Measurements from ENCODE around the gene KLHL35. TPM values are rescaled to one million over a fixed set of nuclear protein-coding genes. Genes with fewer than 3 reads are reported as not detected.

KLHL35 gene
- total RNA-seq, 1 donor from 2014 or later, result 0.77 TPM

GRCh38 chr11:75388386-75389275 is 44.4 kb downstream of the KLHL35 start:
- no peaks in the 10 kb centered on the region for H3K36me3 Mint-ChIP-seq (ENCODE audit: low read depth, unreplicated experiment)
- Histone ChIP-seq H3K4me2 (ENCODE audit: low read length) (peak overlapping the region; percentile 26), H3K4me1 (ENCODE audit: insufficient read depth, low read length) (peaks cover 4% of the 10 kb centered on the region), H3K27me3 (ENCODE audit: insufficient read depth, low read length) (peaks cover 5% of the 10 kb centered on the region), H2AFZ (ENCODE audit: low read depth, low read length) (peak overlapping the region; percentile 33), H3K9me3 (ENCODE audit: insufficient read depth, low read depth, low read length) (no peaks in the 10 kb centered on the region), H3K4me3 (ENCODE audit: insufficient read depth, low read depth, low read length) (no peak overlapping the region), H3K9ac (ENCODE audit: low read length) (no peak overlapping the region), H3K36me3 (ENCODE audit: insufficient read depth, low read length) (no peaks in the 10 kb centered on the region), H4K20me1 (ENCODE audit: insufficient read depth, low read length) (no peaks in the 10 kb centered on the region), H3K79me2 (ENCODE audit: insufficient read depth, low read length) (no peaks in the 10 kb centered on the region), H3K27ac (ENCODE audit: low read depth, low read length) (no peak overlapping the region)
- FAIRE-seq, result no peak
- TF ChIP-seq CTCF (IDR thresholded peaks at IDR 0.05; ENCODE audit: insufficient read depth, low read depth, low read length) (peak; percentile 83), EZH2 (IDR thresholded peaks at IDR 0.05; ENCODE audit: insufficient read depth, low read length) (no peak)
- H3K27me3 Mint-ChIP-seq (ENCODE audit: low read depth, unreplicated experiment), result no peaks in the 10 kb centered on the region
- H3K27ac Mint-ChIP-seq (ENCODE audit: unreplicated experiment), result no peak overlapping the region
- peak; percentile 46 for DNase-seq (ENCODE audit: low read depth)
- H3K4me3 Mint-ChIP-seq (ENCODE audit: unreplicated experiment), result no peak overlapping the region
- H3K9me3 Mint-ChIP-seq (ENCODE audit: unreplicated experiment), result no peaks in the 10 kb centered on the region
- H3K4me1 Mint-ChIP-seq (ENCODE audit: low read depth, unreplicated experiment), result peaks cover 7% of the 10 kb centered on the region

DNA sequence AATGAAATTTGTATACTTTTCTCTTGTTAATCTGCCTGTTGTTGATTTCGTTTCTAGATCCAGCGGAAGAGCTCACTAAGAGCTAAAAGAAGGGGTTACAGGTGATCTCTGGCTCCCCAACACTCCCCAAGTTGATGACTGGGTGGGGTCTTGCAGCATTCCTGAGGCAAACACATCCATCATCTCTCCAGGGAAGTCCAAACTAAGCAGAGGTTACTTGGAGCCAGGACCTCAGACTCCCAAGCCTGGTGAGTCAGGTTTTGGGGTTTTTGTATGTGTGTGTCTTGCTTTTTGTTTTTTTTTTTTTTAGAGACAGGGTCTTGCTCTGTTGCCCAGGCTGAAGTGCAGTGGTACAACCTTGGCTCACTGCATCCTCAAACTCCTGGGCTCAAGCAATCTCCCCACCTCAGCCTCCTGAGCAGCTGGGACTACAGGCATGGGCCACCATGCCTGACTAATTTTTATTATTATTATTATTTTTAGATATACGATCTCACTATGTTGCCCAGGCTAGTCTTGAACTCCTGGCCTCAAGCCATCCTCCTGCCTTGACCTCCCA is 45.2 kb downstream of the KLHL35 start:
- Histone ChIP-seq H3K4me1 (ENCODE audit: insufficient read depth, low read length) (peaks cover 4% of the 10 kb centered on the region), H3K79me2 (ENCODE audit: insufficient read depth, low read length) (no peaks in the 10 kb centered on the region), H4K20me1 (ENCODE audit: insufficient read depth, low read length) (no peaks in the 10 kb centered on the region), H2AFZ (ENCODE audit: low read depth, low read length) (no peak overlapping the region), H3K27me3 (ENCODE audit: insufficient read depth, low read length) (peaks cover 5% of the 10 kb centered on the region), H3K4me3 (ENCODE audit: insufficient read depth, low read depth, low read length) (no peak overlapping the region), H3K27ac (ENCODE audit: low read depth, low read length) (no peak overlapping the region), H3K9ac (ENCODE audit: low read length) (no peak overlapping the region), H3K9me3 (ENCODE audit: insufficient read depth, low read depth, low read length) (no peaks in the 10 kb centered on the region), H3K36me3 (ENCODE audit: insufficient read depth, low read length) (no peaks in the 10 kb centered on the region), H3K4me2 (ENCODE audit: low read length) (no peak overlapping the region)
- no peak for DNase-seq (ENCODE audit: low read depth)
- Mint-ChIP-seq H3K9me3 (ENCODE audit: unreplicated experiment) (no peaks in the 10 kb centered on the region), H3K4me3 (ENCODE audit: unreplicated experiment) (no peak overlapping the region), H3K27ac (ENCODE audit: unreplicated experiment) (peak overlapping the region; percentile 55), H3K4me1 (ENCODE audit: low read depth, unreplicated experiment) (peaks cover 12% of the 10 kb centered on the region), H3K27me3 (ENCODE audit: low read depth, unreplicated experiment) (no peaks in the 10 kb centered on the region), H3K36me3 (ENCODE audit: low read depth, unreplicated experiment) (no peaks in the 10 kb centered on the region)
- no peak for FAIRE-seq
- TF ChIP-seq CTCF (IDR thresholded peaks at IDR 0.05; ENCODE audit: insufficient read depth, low read depth, low read length), result no peak
- no peak for TF ChIP-seq EZH2 (IDR thresholded peaks at IDR 0.05; ENCODE audit: insufficient read depth, low read length)

Measured in astrocyte (in vitro differentiated cells and primary cell).